Measurements from ENCODE around the gene PDRG1.
"Not testable (repeated sequence)": the region's sequence is repeated elsewhere in the genome, so short reads cannot be mapped to it uniquely, and the experiment has no call there.

The PDRG1 gene

GRCh38 chr20:31934968-31935764, 16.7 kb downstream of the PDRG1 start:
- DNase-seq: no peak

DNA sequence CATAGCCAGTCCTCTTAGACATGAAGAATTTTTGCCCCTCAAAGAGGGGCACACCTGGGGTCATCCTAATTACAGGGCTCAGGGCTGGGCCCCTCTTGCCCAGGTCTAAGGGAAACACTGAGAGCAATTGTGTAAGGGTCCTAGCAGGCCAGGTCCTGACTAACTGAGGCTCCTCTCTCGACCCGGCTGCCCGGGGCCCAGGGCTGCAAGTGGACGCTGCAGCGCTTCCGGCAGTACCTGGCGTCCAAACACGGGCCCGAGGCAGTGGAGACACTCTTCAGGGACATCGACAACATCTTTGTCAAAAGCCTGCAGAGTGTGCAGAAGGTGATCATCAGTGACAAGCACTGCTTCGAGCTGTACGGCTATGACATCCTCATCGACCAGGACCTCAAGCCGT, 17.4 kb downstream of the PDRG1 start:
- in situ Hi-C loops (cut with HindIII; ENCODE audit: low pct_ligation_motif_present, low pct_unique_long_range_greater_than_20kb, low sequenced_read_pairs): no loop called here
- no peak for DNase-seq

More at GRCh38 chr20:31934968-31935764, 16.7 kb downstream of the PDRG1 start:
- in situ Hi-C loops (cut with HindIII; ENCODE audit: low pct_ligation_motif_present, low pct_unique_long_range_greater_than_20kb, low sequenced_read_pairs): no loop called here

DNA sequence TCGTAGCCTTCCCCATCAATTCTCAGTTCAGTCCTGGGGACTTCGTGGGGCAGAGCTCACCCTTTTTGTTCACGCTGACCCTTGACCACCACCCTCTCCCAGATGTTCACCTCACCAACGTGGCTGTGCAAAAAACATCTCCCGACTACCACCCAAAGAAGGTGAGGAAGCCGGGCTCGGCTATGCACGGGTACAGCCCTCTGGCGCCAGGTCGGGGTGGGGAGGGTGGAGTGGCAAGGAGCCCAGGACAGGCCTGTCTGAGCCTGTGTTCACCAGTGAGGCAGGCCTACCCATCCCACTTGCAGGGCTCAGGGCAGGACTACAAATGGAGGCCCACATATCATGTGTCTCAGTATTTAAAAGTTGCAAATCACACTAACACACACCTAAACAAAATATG, 18.1 kb downstream of the PDRG1 start:
- in situ Hi-C loops (cut with HindIII; ENCODE audit: low pct_ligation_motif_present, low pct_unique_long_range_greater_than_20kb, low sequenced_read_pairs): no loop called here
- no peak for DNase-seq

- DNase-seq: no peak
- in situ Hi-C loops (cut with HindIII; ENCODE audit: low pct_ligation_motif_present, low pct_unique_long_range_greater_than_20kb, low sequenced_read_pairs): no loop called here
These were observed 21.1 kb downstream of the PDRG1 start for GRCh38 chr20:31930779-31931178.

- in situ Hi-C loops (cut with HindIII; ENCODE audit: low pct_ligation_motif_present, low pct_unique_long_range_greater_than_20kb, low sequenced_read_pairs); DNase-seq: not testable (repeated sequence)
These were observed 22.2 kb downstream of the PDRG1 start for GRCh38 chr20:31929631-31930030.

- in situ Hi-C loops (cut with HindIII; ENCODE audit: low pct_ligation_motif_present, low pct_unique_long_range_greater_than_20kb, low sequenced_read_pairs): no loop called here
- no peak for DNase-seq
These were observed 24.2 kb downstream of the PDRG1 start for GRCh38 chr20:31927627-31928159.

- in situ Hi-C loops (cut with HindIII; ENCODE audit: low pct_ligation_motif_present, low pct_unique_long_range_greater_than_20kb, low sequenced_read_pairs): no loop called here
- DNase-seq: no peak
These were observed 25.4 kb downstream of the PDRG1 start for GRCh38 chr20:31926493-31926892.

GRCh38 chr20:31925631-31926030, 26.2 kb downstream of the PDRG1 start:
- no peak for DNase-seq
- in situ Hi-C loops (cut with HindIII; ENCODE audit: low pct_ligation_motif_present, low pct_unique_long_range_greater_than_20kb, low sequenced_read_pairs): no loop called here

DNA sequence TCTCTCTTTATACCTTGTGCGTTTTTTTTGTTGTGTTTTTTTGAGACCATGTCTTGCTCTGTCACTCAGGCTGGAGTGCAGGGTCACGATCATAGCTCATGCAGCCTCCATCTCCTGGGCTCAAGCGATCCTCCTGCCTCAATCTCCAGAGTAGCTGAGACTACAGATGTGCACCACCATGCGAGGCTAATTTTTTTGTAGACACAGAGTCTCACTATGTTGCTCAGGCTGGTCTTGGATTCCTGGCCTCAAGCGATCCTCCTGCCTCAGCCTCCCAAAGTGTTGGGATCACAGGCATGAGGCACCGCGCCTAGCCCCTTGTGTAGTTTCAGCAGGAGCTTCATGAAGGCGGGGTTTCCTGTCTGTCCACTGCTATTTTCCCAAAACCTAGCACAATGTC, 27.3 kb downstream of the PDRG1 start:
- in situ Hi-C loops (cut with HindIII; ENCODE audit: low pct_ligation_motif_present, low pct_unique_long_range_greater_than_20kb, low sequenced_read_pairs): no loop called here
- DNase-seq: no peak

DNA sequence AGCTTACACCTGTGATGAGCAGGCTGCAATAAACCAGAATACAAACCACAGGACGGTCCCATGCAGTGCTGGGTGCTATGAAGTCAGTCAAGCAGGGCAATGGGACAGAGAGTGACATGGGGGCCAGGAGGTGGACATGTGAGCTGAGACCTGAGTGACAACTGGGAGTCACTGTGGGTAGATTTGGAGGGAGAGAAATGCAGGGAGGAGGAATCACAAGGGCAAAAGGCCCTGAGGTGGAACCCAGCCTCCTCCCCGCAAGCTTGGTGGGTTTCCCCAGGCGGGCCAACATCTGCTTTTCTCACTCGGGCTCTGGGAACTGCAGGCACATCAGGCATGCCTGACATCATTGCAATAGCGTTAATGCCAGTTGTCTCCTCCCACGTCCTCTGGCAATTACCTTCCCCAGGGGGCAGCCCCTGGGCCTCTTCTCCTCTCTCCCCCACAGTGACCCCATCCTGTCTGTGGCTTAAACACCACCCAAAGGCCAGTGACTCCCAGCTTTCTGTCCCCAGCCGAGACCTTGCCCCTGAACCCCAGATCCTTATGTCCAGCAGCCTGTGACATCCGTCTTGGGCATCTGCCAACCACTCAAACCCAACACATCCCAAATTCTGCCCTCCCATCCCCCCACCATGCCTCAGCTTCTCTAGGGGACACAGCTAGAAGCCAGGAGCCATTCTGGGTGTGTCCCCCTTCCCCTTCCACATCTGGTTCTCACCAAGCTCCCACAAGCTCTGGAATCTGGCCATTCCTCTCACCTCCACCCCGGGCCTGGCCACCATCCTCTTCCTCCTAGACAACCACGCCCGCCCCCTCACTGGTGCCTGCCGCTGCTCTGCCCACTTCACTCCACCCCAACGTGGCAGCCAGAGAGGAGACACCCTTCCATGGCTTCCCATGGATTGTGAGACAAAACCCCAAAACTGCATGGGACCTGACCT, 28.2 kb downstream of the PDRG1 start:
- no peak for DNase-seq
- in situ Hi-C loops (cut with HindIII; ENCODE audit: low pct_ligation_motif_present, low pct_unique_long_range_greater_than_20kb, low sequenced_read_pairs): no loop called here

GRCh38 chr20:31922588-31922987, 29.3 kb downstream of the PDRG1 start:
- in situ Hi-C loops (cut with HindIII; ENCODE audit: low pct_ligation_motif_present, low pct_unique_long_range_greater_than_20kb, low sequenced_read_pairs): no loop called here

GRCh38 chr20:31922181-31922580, 29.7 kb downstream of the PDRG1 start:
- in situ Hi-C loops (cut with HindIII; ENCODE audit: low pct_ligation_motif_present, low pct_unique_long_range_greater_than_20kb, low sequenced_read_pairs): no loop called here

More at GRCh38 chr20:31922588-31922987, 29.3 kb downstream of the PDRG1 start:
- DNase-seq: no peak

DNA sequence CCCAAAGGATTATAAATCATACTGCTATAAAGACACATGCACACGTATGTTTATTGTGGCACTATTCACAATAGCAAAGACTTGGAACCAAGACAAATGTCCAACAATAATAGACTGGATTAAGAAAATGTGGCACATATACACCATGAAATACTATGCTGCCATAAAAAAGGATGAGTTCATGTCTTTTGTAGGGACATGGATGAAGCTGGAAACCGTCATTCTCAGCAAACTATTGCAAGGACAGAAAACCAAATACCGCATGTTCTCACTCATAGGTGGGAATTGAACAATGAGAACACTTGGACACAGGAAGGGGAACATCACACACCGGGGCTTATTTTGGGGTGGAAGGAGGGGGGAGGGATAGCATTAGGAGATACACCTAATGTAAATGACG, 30.4 kb downstream of the PDRG1 start:
- in situ Hi-C loops (cut with HindIII; ENCODE audit: low pct_ligation_motif_present, low pct_unique_long_range_greater_than_20kb, low sequenced_read_pairs); DNase-seq: not testable (repeated sequence)

More at GRCh38 chr20:31922181-31922580, 29.7 kb downstream of the PDRG1 start:
- DNase-seq: no peak

- in situ Hi-C loops (cut with HindIII; ENCODE audit: low pct_ligation_motif_present, low pct_unique_long_range_greater_than_20kb, low sequenced_read_pairs): no loop called here
- no peak for DNase-seq
These were observed 31.5 kb downstream of the PDRG1 start for GRCh38 chr20:31920275-31920855.

DNA sequence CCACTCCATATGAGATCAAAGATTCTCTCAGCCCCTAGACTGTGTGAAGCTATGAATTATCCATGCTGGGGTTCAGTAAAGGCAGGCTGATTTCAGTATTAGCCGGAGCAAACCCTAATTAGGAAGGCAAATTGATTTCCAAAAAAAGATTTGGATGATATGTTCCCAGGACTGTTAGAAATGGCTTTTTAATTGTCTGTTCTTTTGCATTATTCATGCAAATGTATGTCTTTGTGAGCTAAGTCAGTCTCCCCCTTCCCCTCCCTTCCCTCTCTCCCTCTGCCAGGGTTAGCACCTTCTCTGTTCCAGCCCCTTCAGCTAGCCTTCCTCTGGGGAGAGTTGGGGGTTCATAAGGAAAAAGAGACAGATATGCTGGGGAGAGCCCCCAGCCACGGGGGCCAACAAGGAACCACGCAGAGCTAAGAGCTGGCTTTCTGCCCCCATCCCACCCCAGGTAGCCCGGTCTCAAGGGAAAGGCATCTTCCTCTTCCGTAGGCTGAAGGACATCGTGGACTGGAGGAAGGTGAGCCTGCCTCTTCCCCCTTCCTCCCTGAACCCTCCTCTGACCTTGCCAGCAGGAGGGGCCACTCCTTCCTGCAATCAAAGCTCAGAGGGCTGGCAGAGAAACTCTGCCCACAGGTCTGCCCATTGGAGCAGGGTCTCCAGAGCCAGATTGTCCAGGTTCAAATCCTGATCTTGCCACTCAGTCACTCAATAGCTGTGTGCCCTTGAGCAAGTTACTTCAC, 32.3 kb downstream of the PDRG1 start:
- in situ Hi-C loops (cut with HindIII; ENCODE audit: low pct_ligation_motif_present, low pct_unique_long_range_greater_than_20kb, low sequenced_read_pairs): no loop called here
- no peak for DNase-seq

- in situ Hi-C loops (cut with HindIII; ENCODE audit: low pct_ligation_motif_present, low pct_unique_long_range_greater_than_20kb, low sequenced_read_pairs): no loop called here
These were observed 33.3 kb downstream of the PDRG1 start for GRCh38 chr20:31918466-31919105.

GRCh38 chr20:31917962-31918412, 33.9 kb downstream of the PDRG1 start:
- DNase-seq; in situ Hi-C loops (cut with HindIII; ENCODE audit: low pct_ligation_motif_present, low pct_unique_long_range_greater_than_20kb, low sequenced_read_pairs): not testable (repeated sequence)

More at GRCh38 chr20:31918466-31919105, 33.3 kb downstream of the PDRG1 start:
- DNase-seq: no peak

- in situ Hi-C loops (cut with HindIII; ENCODE audit: low pct_ligation_motif_present, low pct_unique_long_range_greater_than_20kb, low sequenced_read_pairs): no loop called here
- DNase-seq: no peak
These were observed 35.1 kb downstream of the PDRG1 start for GRCh38 chr20:31916708-31917107.

Measured in ACHN (cell line).